GM18526 (cell line): ENCODE data around the gene CTXN2.

Source experiments
- POLR2A ChIP-seq: IDR thresholded peaks from 3 replicates; pipeline ENCODE4 v1.6.1; 2011; ENCODE audit not compliant: insufficient read length; ENCODE audit errors: extremely low read depth

Gene CTXN2

GRCh38 chr15:48191574-48192225, at the start of gene CTXN2:
Gene CTXN2, plus strand, starts transcription at chr15:48191665. Its CDS starts 9,636 bp downstream, at chr15:48201301.
- TF ChIP-seq POLR2A, result no peak

DNA sequence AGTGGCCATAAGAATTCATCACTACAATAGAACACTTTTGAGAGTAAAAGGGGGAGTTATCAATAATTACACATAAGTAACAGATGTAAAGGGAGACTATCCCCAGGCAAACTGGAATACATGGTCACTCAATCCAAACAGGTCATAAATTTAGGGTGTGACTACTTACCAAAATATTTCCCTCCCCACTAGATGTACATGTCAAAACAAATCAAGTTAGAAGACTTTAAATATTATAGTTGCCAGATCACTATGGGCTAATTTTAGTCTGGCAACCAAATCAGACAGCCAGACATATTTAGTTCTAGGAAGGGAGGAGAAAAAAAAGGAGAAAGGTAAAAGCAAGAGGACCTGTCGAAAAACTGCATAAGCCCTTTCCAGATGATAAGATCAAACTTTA, 47.6 kb upstream of the CTXN2 start:
- no peak for TF ChIP-seq POLR2A

- TF ChIP-seq POLR2A, result no peak
Observed at GRCh38 chr15:48144889-48145288, 46.6 kb upstream of the CTXN2 start.

GRCh38 chr15:48145923-48146322, 45.5 kb upstream of the CTXN2 start:
- TF ChIP-seq POLR2A, result no peak

GRCh38 chr15:48147358-48147757, 44.1 kb upstream of the CTXN2 start:
- TF ChIP-seq POLR2A, result no peak

- TF ChIP-seq POLR2A, result no peak
Observed at GRCh38 chr15:48149858-48150257, 41.6 kb upstream of the CTXN2 start.

DNA sequence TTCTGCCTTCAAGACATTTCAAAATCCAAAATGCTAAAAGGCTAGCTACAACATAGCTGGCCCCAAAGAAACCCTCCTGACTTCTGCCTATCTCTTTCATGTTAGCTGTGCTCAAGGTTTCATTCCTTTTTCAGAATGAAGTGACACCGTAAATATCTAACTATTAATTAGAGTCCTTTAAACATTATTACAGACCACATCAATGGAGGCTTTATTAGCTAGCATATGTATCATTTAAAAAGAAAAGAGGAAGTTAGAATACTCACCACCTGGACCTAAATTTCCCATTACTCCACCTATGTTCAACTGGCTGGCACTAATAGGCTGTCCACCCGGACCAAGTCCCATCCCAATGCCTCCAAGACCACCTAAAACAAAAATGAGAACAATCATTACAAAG, 37.9 kb upstream of the CTXN2 start:
- TF ChIP-seq POLR2A, result no peak

DNA sequence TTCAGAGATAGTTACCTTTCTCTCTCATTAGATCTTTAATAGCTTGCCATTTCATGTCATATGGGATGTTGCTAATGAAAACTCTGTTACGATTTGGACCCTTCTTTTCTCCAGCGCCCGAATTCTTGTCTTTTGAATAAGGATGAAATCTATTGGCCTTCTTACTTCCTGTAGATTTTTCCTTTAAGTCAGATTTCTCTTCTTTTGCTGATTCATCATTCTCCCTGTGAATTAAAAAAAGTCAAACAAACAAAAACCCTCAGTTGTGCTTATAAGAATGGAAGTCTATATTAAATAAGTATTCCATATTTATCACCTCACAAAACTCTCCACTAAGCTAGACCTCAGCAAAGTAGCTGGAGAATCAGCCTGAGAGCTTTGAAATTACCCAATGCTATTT, 22.8 kb upstream of the CTXN2 start:
- no peak for TF ChIP-seq POLR2A

DNA sequence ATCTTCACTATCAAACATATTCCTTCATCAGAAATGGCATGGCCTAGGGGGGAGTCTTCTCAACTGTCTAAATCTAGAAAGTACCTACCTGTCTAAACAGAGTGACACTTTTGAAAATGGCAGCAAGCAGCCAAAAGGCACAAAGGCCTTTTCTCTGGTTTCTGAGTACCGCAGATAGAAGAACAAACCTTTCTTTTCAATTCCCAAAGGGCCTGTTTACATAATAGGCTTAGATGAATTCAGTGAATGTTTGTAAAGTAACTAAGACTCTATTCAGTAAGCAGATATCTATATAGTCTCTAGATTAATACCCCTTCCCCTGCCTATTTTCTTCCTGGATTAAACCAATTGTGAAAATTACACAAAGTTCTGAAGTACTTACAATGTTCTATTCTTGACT, 20.5 kb upstream of the CTXN2 start:
- TF ChIP-seq POLR2A, result no peak

DNA sequence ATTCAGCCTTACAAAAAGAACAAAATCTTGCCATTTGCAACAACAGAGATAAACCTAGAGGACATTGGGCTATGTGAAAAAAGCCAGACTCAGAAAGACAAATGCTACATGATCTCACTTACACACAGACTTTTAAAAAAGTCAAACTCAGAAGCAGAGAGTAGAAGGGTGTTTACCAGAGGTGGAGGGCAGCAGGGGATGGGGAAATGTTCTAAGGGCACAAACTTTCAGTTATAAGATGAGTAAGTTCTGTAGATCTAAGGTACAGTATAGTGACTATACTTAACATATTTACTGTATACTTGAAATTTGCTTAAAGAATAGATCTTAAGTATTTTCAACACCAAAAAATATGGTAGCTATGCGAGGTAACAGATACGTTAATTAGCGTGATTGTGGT, 16.3 kb upstream of the CTXN2 start:
- no peak for TF ChIP-seq POLR2A

GRCh38 chr15:48176112-48176511, 15.4 kb upstream of the CTXN2 start:
- no peak for TF ChIP-seq POLR2A

DNA sequence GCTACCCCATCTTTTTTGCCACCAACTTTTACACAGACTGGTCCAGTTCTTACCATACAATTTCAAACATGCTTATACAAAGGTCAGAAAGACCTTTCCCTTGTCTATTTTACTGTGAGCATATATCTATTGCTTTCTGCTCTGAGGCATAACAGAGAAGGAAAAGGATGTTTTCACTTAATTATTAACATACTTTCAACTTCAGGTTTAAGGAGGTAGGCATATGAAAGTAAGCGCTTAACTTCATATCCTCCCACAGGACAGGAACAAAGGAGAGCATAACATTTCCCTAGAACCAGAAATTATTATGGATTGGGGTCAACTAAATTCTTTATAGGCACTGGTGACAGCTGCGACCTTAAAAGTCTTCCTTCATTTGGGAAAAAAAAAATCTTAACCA, 14.5 kb upstream of the CTXN2 start:
- TF ChIP-seq POLR2A, result no peak

GRCh38 chr15:48177383-48177765, 14.1 kb upstream of the CTXN2 start:
- TF ChIP-seq POLR2A, result no peak

- TF ChIP-seq POLR2A, result peak; percentile 60
Observed at GRCh38 chr15:48177766-48178647, 13.5 kb upstream of the CTXN2 start, which contains the start of gene MYEF2. Gene MYEF2, minus strand, starts transcription at chr15:48178295. Its CDS starts 58 bp downstream, at chr15:48178237.

- TF ChIP-seq POLR2A, result no peak
Observed at GRCh38 chr15:48178648-48178931, 12.9 kb upstream of the CTXN2 start.

DNA sequence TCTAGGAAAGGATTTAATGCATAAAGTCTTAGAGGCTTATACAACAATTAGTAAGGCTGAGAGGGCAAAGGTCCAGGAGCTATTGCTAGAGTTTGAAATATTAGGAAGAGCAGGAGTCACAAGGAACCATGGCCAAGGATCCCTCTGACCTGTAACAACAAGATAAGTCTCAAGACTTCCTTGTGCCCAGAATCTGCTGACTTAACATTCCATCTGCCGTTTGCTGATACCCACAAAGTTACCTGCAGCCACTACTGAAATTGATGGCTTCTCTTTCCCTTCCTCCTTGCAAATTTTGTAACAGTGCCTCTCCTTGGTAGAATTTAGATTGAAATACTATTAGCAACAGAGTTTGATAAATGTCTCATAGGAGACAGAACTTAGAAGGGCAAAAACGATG, 8.7 kb upstream of the CTXN2 start:
- no peak for TF ChIP-seq POLR2A

DNA sequence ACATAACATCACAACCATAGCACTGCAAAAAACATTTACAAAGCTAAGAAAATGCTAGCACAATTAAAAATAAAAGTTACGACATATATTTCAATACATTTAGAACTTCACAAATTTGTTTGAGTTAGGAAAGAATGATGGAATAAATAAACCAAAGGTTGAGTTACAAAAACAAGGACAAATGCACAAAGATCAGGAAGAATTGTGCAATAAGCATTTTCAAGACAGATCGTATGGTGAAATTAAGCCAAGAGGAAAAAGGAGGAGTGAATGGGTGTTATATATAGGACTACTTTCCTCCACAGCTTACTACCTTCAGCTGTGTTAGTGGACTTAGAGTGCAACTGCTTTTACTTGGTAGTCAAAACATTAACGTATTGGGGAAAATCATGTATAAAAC, 5.9 kb upstream of the CTXN2 start:
- TF ChIP-seq POLR2A, result no peak
